LHCN-M2 (cell line): Measurements from ENCODE around the gene PDP2. TPM values are rescaled to one million over a fixed set of nuclear protein-coding genes. Genes with fewer than 3 reads are reported as not detected.
"Not testable (repeated sequence)": the region's sequence is repeated elsewhere in the genome, so short reads cannot be mapped to it uniquely, and the experiment has no call there.

ENCODE experiments used
- DNase-seq: peaks from one replicate; pipeline ENCODE4 v3.0.0-alpha.2; 2012; ENCODE audit warnings: low read depth
- total RNA-seq: library from RNA; depleted of rRNA; stranded (reverse); fragments of >200 nt; gene quantifications from 2 replicates; pipeline ENCODE4 v1.2.3, GENCODE V29; 2014

PDP2 gene
- total RNA-seq, 1 experiment from 2014 or later, result 10.0 TPM

DNA sequence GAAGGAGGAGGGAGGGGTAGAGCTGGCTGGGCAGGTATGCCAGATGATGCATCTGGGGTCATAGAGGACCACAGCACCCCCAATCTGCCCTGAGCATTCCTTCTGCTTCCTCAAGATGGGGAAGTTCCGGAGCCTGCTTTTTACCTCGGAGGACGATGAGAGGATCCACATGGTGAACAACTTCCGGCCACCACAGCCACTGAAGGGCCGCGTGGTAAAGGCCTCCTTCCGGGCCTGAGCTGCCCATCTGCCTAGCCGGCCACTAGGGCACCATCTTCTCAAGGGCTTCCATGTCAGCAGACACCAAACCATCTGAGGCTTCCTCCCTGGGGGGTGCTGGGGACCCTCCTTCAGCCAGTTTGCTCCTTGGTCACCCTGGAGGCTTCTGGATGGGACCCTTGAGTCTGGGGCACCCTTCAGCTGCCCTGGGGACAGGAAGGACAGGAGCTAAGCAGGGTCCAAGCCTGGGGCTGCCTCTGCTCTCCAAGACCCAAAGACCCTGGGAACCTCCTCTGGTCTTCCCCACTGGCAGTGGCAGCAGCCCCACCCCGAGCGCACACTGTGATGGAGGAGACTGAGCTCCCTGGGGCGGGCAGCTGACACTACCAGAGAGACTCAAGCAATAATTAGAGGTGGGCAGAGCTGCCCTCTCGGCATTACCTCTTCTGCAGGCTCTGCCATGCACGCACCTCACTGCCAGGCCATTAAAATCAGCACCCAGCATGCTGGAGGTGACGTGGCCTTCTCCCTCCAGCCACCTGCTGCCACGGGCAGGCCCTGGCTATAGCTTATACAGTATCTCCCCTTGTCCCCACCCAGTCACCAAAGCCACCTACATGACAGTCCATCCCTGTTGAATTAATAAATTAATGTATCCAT, 26.8 kb upstream of the PDP2 start:
- no peak for DNase-seq

DNA sequence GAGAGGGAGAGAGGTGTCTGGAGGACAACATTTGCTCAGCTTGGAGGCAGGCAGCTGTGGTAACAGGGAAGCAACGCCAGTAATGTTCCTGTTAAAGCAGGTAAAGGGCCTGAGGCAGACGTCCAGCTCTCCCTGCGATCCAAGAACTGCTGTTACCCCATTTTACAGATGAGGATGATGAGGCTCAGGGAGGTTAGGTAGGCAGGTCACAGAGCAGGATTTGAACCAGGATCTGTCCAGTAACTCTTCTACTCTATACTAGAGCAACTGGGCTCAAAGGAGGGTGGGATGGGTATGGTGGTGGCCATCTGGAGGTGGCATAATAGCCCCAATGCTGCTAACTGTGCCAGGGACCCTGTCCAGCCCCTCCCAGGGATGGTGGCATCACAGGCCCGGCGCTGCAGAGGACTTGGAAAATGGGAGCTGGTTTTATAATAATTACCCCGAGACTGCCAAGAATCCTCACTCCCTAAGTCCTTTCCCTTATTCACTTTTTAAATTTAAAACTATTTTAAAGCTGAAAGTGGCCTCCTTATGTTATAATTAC, 24.1 kb upstream of the PDP2 start:
- DNase-seq, result no peak

- DNase-seq, result no peak
Measured at GRCh38 chr16:66856801-66857200, 23.5 kb upstream of the PDP2 start.

GRCh38 chr16:66857437-66857836, 22.9 kb upstream of the PDP2 start:
- DNase-seq, result no peak

DNA sequence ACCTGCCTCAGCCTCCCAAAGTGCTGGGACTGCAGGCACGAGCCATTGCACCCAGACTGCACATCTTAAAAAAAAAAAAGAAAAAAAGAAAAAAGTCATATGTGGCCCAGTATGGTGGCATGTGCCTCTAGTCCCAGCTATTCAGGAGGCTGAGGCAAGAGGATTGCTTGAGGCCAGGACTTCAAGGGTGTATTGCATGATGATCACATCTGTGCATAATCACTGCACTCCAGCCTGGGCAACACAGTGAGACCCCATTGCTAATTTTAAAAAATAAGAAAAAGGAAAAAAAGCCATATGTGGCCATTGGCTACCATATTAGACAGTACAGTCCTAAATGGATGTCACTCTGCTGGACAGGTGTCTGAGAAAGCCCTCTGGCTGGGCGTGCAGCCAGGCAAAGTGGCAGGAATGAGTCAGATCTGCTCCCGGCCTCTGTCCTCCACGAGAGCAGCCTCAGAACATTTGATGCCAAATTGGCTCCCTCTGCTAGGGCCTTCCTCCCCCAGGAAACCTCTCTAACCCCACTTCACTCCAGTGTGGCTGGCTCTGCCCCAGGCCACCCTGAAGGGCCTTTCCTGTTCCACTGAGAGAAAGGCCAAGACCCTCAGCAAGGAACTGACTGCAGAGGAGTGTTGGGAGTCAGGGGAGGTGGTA, 21.4 kb upstream of the PDP2 start:
- peak; percentile 78 for DNase-seq

DNA sequence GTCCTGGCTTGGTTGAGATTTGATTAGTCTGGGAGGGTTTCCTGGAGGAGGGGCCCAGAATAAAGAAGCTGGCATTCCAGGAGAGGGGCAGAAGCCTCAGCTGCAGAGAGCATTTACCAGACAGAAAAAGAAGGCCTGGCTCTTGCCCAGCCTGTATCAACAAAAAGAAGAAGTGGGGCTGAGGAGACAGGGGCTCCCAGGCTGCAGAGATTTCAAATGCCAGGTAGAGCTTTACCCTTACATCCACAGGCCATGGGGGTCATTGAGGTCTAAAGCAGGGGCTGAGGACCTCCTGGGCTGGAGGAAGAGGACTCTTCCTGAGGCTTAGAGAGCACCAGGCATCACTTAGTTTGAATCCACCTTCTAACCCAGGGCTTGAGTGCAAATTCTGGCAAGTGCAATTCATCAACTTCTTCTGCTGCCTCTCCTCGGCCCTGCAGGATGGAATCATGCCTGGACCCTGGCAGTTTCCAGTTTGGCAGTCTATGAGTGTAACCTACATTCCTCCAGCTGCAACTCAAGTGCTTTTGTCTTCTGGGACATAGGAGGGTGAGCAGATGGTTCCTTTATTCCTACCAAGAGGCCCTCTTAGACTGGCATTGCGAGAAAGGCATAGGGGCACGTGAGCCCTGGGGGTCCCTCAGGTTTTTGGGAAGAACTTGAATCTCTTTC, 20.8 kb upstream of the PDP2 start:
- no peak for DNase-seq

GRCh38 chr16:66862023-66862520, 18.2 kb upstream of the PDP2 start:
- no peak for DNase-seq

GRCh38 chr16:66863707-66864106, 16.6 kb upstream of the PDP2 start:
- DNase-seq, result no peak

DNA sequence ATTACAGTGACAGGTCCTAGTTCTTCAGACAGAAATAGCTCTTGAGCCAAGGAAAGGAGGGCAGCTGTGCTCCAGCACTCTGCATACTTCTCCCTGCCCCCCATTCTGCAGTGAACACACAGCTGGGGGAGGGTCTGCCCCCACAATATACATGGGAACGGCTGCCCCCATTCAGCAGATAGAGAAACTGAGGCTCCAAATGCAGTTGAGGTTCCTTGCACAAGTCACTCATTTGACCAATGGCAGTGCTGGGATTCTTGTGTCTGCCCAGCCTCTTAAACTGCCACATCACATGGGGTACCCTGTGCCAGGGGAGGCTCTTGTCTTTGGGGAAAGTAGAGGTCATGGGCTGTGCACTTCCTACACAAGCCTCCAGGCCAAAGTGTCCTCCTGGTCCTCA, 10.9 kb upstream of the PDP2 start:
- no peak for DNase-seq

DNA sequence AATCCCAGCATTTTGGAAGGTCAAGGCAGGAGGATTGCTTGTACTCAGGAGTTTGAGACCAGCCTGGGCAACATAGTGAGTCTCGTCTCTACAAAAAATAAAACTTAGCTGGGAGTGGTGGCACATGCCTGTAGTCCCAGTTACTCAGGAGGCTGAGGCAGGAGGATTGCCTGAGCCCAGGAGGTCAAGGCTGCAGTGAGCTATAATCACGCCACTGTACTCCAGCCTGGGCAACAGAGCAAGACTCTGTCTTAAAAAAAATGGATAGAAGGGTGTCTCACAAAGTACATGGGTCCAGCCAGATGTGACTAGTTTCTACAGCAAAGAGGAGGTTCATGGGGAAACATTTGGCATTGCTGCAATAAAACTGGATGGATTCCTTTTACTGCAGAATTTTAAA, 9.0 kb upstream of the PDP2 start:
- DNase-seq, result not testable (repeated sequence)

GRCh38 chr16:66871840-66872239, 8.5 kb upstream of the PDP2 start:
- DNase-seq, result no peak

- DNase-seq, result no peak
Measured at GRCh38 chr16:66872559-66872942, 7.8 kb upstream of the PDP2 start.

DNA sequence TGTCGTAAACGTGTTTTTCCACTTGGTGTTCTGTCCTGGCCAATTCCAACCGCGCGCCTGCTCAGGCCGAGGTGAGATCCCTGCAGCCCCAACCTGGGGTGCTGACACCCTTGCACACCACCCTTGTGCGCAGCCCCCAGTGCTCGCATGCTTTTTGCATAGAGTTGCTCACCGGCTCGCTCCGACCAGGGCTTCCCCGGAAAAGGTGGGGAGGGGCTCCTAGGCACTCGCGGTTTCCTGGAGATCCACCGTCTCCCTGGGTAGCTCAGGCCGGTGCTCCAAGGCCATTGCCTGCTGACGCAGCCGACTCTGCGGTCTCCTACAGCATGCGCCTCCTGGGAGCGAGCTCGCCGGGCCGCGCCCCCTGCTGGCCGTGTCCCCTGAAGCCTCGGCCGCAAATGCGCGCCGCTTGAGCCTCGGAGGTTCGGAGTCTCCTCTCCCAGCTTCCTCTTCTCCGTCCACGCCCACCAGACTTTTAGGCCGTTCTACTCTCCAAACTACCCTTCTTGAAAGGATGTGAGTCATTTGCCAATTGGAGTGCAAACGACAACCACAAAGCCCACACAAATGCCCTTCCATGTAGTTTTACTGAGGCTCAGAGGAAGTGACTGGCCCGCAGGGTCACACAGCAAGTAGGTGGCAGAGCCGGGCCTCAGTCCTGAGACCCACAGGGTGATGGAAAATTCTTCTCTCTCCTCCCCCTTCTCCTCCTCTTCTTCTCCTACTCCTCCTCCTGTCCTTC, 7.2 kb upstream of the PDP2 start:
- DNase-seq, result peak; percentile 100

GRCh38 chr16:66873685-66874055, 6.6 kb upstream of the PDP2 start:
- DNase-seq, result no peak

DNA sequence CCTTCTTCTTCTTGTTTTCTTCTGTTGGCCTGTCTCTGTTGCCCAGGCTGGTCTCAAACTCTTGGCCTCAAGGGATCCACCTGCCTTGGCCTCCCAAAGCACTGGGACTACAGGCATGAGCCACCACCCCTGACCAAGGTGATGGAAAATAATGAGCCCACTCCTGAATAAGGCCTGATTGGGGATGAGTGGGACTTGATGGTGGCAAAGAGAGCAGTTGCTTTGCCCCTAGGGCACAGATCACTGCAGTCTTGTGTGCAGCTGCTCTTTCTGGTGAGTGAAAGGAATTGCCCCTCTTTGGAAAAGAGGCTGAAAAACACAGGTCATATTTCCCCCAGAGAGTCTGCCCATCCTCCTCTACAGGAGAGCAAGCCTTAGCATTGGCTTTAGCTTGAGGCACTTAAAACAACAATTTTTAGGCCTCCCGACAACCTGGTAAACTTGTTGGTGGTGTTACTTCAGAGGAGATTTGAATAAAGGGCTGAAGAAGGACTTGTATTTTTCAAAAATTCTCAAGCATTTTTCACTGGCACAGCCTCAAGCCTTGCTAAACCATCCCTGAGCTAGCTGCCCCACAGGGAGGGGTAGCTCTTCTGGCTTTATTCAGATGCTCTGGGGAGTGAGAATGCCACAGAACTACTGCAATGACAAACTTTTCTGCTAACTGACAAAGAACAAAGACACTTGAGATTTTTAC, 6.1 kb upstream of the PDP2 start:
- peak; percentile 80 for DNase-seq

DNA sequence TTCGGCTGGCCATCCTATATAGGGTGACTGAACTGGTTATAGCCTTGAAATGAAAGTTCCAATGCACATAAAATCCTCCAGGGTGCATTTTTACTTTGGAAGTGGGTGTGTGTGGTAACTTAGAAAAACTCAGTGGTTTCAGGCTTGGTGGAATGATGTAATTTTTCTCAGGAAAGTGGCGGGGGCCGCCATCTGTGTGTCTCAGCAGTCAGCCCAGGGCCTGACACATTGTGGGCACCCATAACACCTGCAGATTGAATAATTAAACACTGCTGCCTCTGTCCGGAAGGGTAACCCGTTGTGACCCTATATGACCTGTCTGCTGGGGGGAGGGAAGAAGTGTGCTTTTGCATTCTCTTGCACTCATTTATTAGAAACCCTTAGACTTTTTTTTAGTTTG, 2.2 kb upstream of the PDP2 start:
- peak; percentile 41 for DNase-seq

DNA sequence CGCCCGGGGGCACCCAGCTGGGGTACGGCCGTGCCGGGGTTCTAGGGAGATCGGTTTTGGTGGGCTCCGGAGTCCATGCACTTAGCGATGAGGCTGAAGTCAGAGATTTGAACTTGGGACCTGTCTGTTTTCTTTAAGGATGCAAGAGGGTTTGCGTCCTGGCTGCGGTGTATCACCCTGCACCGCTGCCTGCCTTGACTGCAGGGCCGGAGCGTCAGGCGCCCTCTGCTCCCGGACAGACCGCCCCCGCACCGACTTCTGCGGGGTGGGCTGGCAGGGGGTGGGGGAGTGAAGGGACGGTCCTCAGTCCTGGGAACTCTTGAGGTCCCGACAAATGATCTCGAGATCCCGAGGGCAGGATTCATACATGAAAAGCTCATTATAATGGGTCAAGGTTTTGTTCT, 701 bp downstream of the PDP2 start:
- DNase-seq, result no peak

DNA sequence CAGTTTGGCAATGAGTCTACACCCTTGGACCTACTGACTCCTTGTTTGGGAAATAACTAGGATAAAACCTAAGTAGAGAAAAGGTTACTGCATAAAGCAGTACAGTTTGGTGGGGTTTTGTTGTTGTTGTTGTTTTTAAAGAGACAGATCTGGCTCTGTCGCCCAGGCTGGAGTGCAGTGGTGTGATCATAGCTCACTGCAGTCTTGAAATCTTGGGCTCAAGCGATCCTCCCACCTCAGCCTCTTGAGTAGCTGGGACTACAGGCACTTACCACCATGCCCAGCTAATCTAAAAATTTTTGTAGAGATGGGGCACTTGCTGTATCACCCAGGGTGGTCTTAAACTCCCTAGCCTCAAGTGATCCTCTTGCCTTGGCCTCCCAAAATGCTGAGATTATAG, 1.2 kb downstream of the PDP2 start:
- no peak for DNase-seq

- DNase-seq, result no peak
Measured at GRCh38 chr16:66881964-66882508, 1.7 kb downstream of the PDP2 start.

GRCh38 chr16:66882702-66883101, 2.4 kb downstream of the PDP2 start:
- no peak for DNase-seq

- no peak for DNase-seq
Measured at GRCh38 chr16:66885491-66885890, 5.2 kb downstream of the PDP2 start.
